Stimulated activated CD4-positive, alpha-beta T cell treated with anti-CD3 and anti-CD28 coated beads, Interleukin-12 subunit alpha, Interleukin-12 subunit beta, amount 100 ng/mL, for 48 hours (primary cell): ENCODE measurements around the gene PDCD11.
"Not testable (repeated sequence)": the region's sequence is repeated elsewhere in the genome, so short reads cannot be mapped to it uniquely, and the experiment has no call there.

Experiments used
- DNase-seq, 3 donors: peaks; one replicate each; pipeline ENCODE4 v3.0.0-alpha.2; 2020; ENCODE audit warnings: low read depth in 2 of 3, low spot score in 1 of 3

PDCD11 gene

GRCh38 chr10:103470761-103471653, 74.6 kb downstream of the PDCD11 start:
- peak; percentile 43 to 53 (median 50) for DNase-seq

- no peak for DNase-seq
Measured at GRCh38 chr10:103472005-103472404, 75.6 kb downstream of the PDCD11 start.

- DNase-seq, result no peak
Measured at GRCh38 chr10:103473261-103473671, 76.8 kb downstream of the PDCD11 start.

- no peak for DNase-seq
Measured at GRCh38 chr10:103474077-103474476, 77.7 kb downstream of the PDCD11 start.

GRCh38 chr10:103475437-103475836, 79.0 kb downstream of the PDCD11 start:
- no peak for DNase-seq

GRCh38 chr10:103476046-103476768, 79.8 kb downstream of the PDCD11 start:
- DNase-seq, result no peak

GRCh38 chr10:103478671-103479070, 82.2 kb downstream of the PDCD11 start:
- no peak for DNase-seq

- DNase-seq, result no peak
Measured at GRCh38 chr10:103479135-103479534, 82.7 kb downstream of the PDCD11 start, which contains the start of gene CALHM3. Gene CALHM3 (minus strand): TSS chr10:103479240. CDS start chr10:103479032, 208 bp downstream.

GRCh38 chr10:103480521-103480920, 84.1 kb downstream of the PDCD11 start:
- no peak for DNase-seq

GRCh38 chr10:103481974-103482531, 85.6 kb downstream of the PDCD11 start:
- peak in 1 of 3 donors; percentile 49 for DNase-seq

- DNase-seq, result not testable (repeated sequence)
Measured at GRCh38 chr10:103486635-103487409, 90.4 kb downstream of the PDCD11 start.

- no peak for DNase-seq
Measured at GRCh38 chr10:103487410-103487708, 90.9 kb downstream of the PDCD11 start.

- no peak for DNase-seq
Measured at GRCh38 chr10:103490986-103491314, 94.5 kb downstream of the PDCD11 start.

GRCh38 chr10:103491729-103492364, 95.4 kb downstream of the PDCD11 start:
- DNase-seq, result no peak

- DNase-seq, result no peak
Measured at GRCh38 chr10:103492655-103493261, 96.3 kb downstream of the PDCD11 start.

- no peak for DNase-seq
Measured at GRCh38 chr10:103493362-103493915, 97.0 kb downstream of the PDCD11 start, which contains the start of gene NEURL1. Gene NEURL1 (plus strand): TSS chr10:103493705. CDS start chr10:103494388, 683 bp downstream.

- DNase-seq, result no peak
Measured at GRCh38 chr10:103493916-103494877, 97.8 kb downstream of the PDCD11 start.

GRCh38 chr10:103495321-103495720, 98.9 kb downstream of the PDCD11 start:
- DNase-seq, result no peak
